IMR-90 (cell line): Measurements from ENCODE around the gene KRTAP5-6. TPM values are rescaled to one million over a fixed set of nuclear protein-coding genes. Genes with fewer than 3 reads are reported as not detected.
A peak's percentile ranks its signal among the peaks of the same experiment; 100 is the strongest.

Experiments
- ATAC-seq: fragments of 200-7000 bp; cut with Tn5 transposase; 2 replicates; pipeline ENCODE4 v1.9.1; 2020; ENCODE audit warnings: low read depth, mild to moderate bottlenecking, moderate library complexity
- BruUV-seq: library from RNA; stranded (reverse); fragments of 400-500 nt; replicated peaks from 2 replicates; lab custom pipeline; 2021; lab: Mats Ljungman, UMichigan
- CTCF ChIA-PET: fragments of 300-600 bp; formaldehyde crosslinking; extraction: SDS; loops from one replicate; lab custom pipeline; 2021; ENCODE audit warnings: antibody characterized with exemption; lab: Yijun Ruan, JAX
- POLR2A ChIA-PET: fragments of 300-600 bp; sonication (Branson Sonifier 250); formaldehyde crosslinking; loops from one replicate; lab custom pipeline; 2022; ENCODE audit warnings: antibody characterized with exemption; ENCODE audit not compliant: unreplicated experiment; lab: Charles Lee
- DNase-seq: peaks from one replicate; pipeline ENCODE4 v3.0.0; 2013
- H2AFZ ChIP-seq: replicated peaks from 2 replicates; pipeline ENCODE3; 2013; ENCODE audit warnings: low read length, mild to moderate bottlenecking; ENCODE audit not compliant: poor library complexity
- H2AK5ac ChIP-seq: 2 replicates; pipeline ENCODE4 v1.6.1; 2013; ENCODE audit warnings: low read depth, low read length, inconsistent platforms
- H2AK9ac ChIP-seq: replicated peaks from 2 replicates; pipeline ENCODE3; 2013; ENCODE audit warnings: mild to moderate bottlenecking, low read depth, low read length, moderate library complexity; ENCODE audit not compliant: poor library complexity
- H2BK120ac ChIP-seq: 2 replicates; pipeline ENCODE4 v1.6.1; 2013; ENCODE audit warnings: low read depth, low read length, inconsistent platforms
- H2BK15ac ChIP-seq: 3 replicates; pipeline ENCODE4 v1.6.1; 2013; ENCODE audit warnings: low read depth, low read length, inconsistent platforms
- H2BK20ac ChIP-seq: 2 replicates; pipeline ENCODE4 v1.6.1; 2013; ENCODE audit warnings: low read depth, mild to moderate bottlenecking, inconsistent platforms, low read length, moderate library complexity
- H2BK5ac ChIP-seq: 2 replicates; pipeline ENCODE4 v1.6.1; 2013; ENCODE audit warnings: mild to moderate bottlenecking, low read depth, low read length, inconsistent platforms; ENCODE audit not compliant: poor library complexity, severe bottlenecking
- H3K14ac ChIP-seq: replicated peaks from 2 replicates; pipeline ENCODE4 v1.6.1; 2013; ENCODE audit warnings: low read depth, low read length, inconsistent platforms
- H3K18ac ChIP-seq: 2 replicates; pipeline ENCODE4 v1.6.1; 2013; ENCODE audit warnings: low read depth, low read length, control low read depth
- H3K23ac ChIP-seq: 2 replicates; pipeline ENCODE4 v1.6.1; 2013; ENCODE audit warnings: low read depth, low read length, inconsistent platforms
- H3K27ac ChIP-seq: 2 replicates; pipeline ENCODE4 v1.5.1; 2013; ENCODE audit warnings: mild to moderate bottlenecking, control low read depth, low read length; ENCODE audit not compliant: insufficient read depth
- H3K27me3 ChIP-seq: 2 replicates; pipeline ENCODE4 v1.6.1; 2013; ENCODE audit warnings: low read length; ENCODE audit not compliant: control insufficient read depth, insufficient read depth
- H3K36me3 ChIP-seq: 2 replicates; pipeline ENCODE4 v1.6.1; 2013; ENCODE audit warnings: low read length, mixed read lengths; ENCODE audit not compliant: control insufficient read depth, insufficient read depth
- H3K4ac ChIP-seq: 2 replicates; pipeline ENCODE4 v1.6.1; 2013; ENCODE audit warnings: low read depth, low read length, inconsistent platforms
- H3K4me1 ChIP-seq: 2 replicates; pipeline ENCODE4 v1.6.1; 2013; ENCODE audit warnings: low read length, mixed read lengths; ENCODE audit not compliant: control insufficient read depth, insufficient read depth
- H3K4me2 ChIP-seq: 2 replicates; pipeline ENCODE4 v1.6.1; 2013; ENCODE audit warnings: low read depth, mild to moderate bottlenecking, control low read depth, low read length, moderate library complexity
- H3K4me3 ChIP-seq: 2 replicates; pipeline ENCODE4 v1.5.1; 2013; ENCODE audit warnings: low read depth, mild to moderate bottlenecking, control low read depth, low read length, moderate library complexity; ENCODE audit not compliant: insufficient read depth
- H3K56ac ChIP-seq: 2 replicates; pipeline ENCODE4 v1.6.1; 2013; ENCODE audit warnings: low read length, inconsistent platforms; ENCODE audit not compliant: insufficient read depth; ENCODE audit errors: extremely low read depth
- H3K79me1 ChIP-seq, 2 experiments: 2 replicates each; pipeline ENCODE4 v1.6.1; 2013; ENCODE audit warnings: low read length in 2 of 2, inconsistent platforms in 1 of 2, low read depth in 1 of 2
- H3K9ac ChIP-seq: 2 replicates; pipeline ENCODE4 v1.6.1; 2013; ENCODE audit warnings: low read depth, low read length, control low read depth
- H3K9me1 ChIP-seq: 2 replicates; pipeline ENCODE4 v1.6.1; 2013; ENCODE audit warnings: low read length, inconsistent platforms; ENCODE audit not compliant: insufficient read depth
- H3K9me3 ChIP-seq: 2 replicates; pipeline ENCODE4 v1.6.1; 2013; ENCODE audit warnings: low read length; ENCODE audit not compliant: control insufficient read depth, insufficient read depth
- H4K20me1 ChIP-seq: 2 replicates; pipeline ENCODE4 v1.6.1; 2013; ENCODE audit warnings: low read length, inconsistent platforms; ENCODE audit not compliant: insufficient read depth
- H4K5ac ChIP-seq: 2 replicates; pipeline ENCODE4 v1.6.1; 2013; ENCODE audit warnings: mild to moderate bottlenecking, low read depth, low read length, control low read depth
- H4K8ac ChIP-seq, 2 experiments: 2 replicates each; pipeline ENCODE4 v1.6.1; 2013; ENCODE audit warnings: low read depth in 2 of 2, low read length in 2 of 2, control low read depth in 1 of 2, inconsistent platforms in 1 of 2
- H4K91ac ChIP-seq: 2 replicates; pipeline ENCODE4 v1.6.1; 2013; ENCODE audit warnings: low read depth, low read length, inconsistent platforms; ENCODE audit not compliant: insufficient read depth
- WGBS, 2 experiments: methylation state at CpG; one replicate each; pipeline versions ENCODE4 v1.1.5 to v1.1.7; 2013; ENCODE audit warnings: missing lambda C conversion rate in 2 of 2; ENCODE audit not compliant: insufficient read length in 1 of 2; ENCODE audit errors: extremely low coverage in 2 of 2; 5-methylcytosine and 5-hydroxymethylcytosine counted together
- dilution Hi-C: fragments of 300-500 bp; cut with HindIII; formaldehyde crosslinking; loops from one replicate; pipeline ENCODE4 v1.14.3; 2018; ENCODE audit warnings: low sequenced_read_pairs; ENCODE audit not compliant: unreplicated experiment
- in situ Hi-C: fragments of 300-500 bp; cut with MboI; formaldehyde crosslinking; loops from 3 replicates; pipeline ENCODE4 v1.14.3; 2019; ENCODE audit warnings: low sequenced_read_pairs, inconsistent platforms, mixed read lengths
- intact Hi-C: fragments of 100-400 bp; cut with micrococcal nuclease; formaldehyde crosslinking; loops from 2 replicates; pipeline ENCODE4 v1.10.0; 2022
- polyA plus RNA-seq, 3 experiments: library from polyadenylated mRNA; depleted of rRNA; stranded (reverse); fragments of >200 nt; gene quantifications; 2 replicates each; pipeline ENCODE4 v1.2.3, GENCODE V29; 2012; ENCODE audit warnings: low replicate concordance in 1 of 3
- total RNA-seq: library from RNA; depleted of rRNA; stranded (reverse); fragments of >200 nt; gene quantifications from 2 replicates; pipeline ENCODE4 v1.2.3, GENCODE V29; 2012
- TF ChIP-seq, protein P1 (sequence below): conservative IDR thresholded peaks from 2 replicates; pipeline ENCODE4 v1.5.1; 2012; ENCODE audit warnings: mild to moderate bottlenecking, low read depth, low read length, improper control_type of control experiment

KRTAP5-6 gene
- total and polyA plus RNA-seq, 2 of the 4 experiments (the other 2 are of a cell fraction), result not detected

DNA sequence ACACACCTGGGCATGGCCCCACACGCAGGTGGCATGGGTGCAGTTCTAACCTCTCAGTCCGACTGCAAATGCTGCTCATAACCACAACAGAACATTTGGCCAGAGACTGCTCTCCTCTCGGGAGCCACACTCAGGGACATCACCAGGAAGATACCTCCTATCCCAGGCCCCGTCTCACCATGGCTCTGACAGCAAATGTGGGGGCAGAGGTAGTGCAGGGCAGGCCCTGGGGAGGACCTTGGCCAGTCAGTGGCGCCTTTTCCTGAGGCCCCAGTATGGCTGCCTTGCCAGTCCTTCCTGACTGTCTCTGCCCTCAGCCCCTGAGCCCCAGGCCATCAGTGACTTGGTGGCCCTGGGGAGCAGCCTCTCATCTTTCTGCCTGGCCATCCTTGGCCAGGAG is 2.8 kb downstream of the KRTAP5-6 start:
- Histone ChIP-seq H3K9ac (no peak overlapping the region), H3K4me2 (no peak overlapping the region), H3K27ac (no peak overlapping the region), H4K5ac (no peak overlapping the region), H3K23ac (no peak overlapping the region), H4K8ac (no peak overlapping the region), H3K4me3 (no peak overlapping the region), H3K56ac (no peak overlapping the region), H2BK15ac (no peak overlapping the region), H3K9me1 (no peaks in the 10 kb centered on the region; the same call in 1 of the 2 replicates), H4K91ac (no peak overlapping the region), H3K14ac (no peak overlapping the region), H3K36me3 (no peaks in the 10 kb centered on the region), H3K9me3 (peaks cover 3% of the 10 kb centered on the region), H3K27me3 (peaks cover 50% of the 10 kb centered on the region), H2AK5ac (no peak overlapping the region), H2BK20ac (no peak overlapping the region), H2BK120ac (no peak overlapping the region), H2BK5ac (no peak overlapping the region), H4K20me1 (no peaks in the 10 kb centered on the region), H2AFZ (peak overlapping the region; percentile 21), H3K4ac (no peak overlapping the region), H3K79me1 (no peaks in the 10 kb centered on the region), H2AK9ac (no peak overlapping the region), H3K18ac (no peak overlapping the region), H3K4me1 (no peaks in the 10 kb centered on the region)
- POLR2A ChIA-PET, result no interaction called here
- dilution Hi-C loops (no loop called here), intact Hi-C loops (no loop called here), in situ Hi-C loops (loop anchor here (5.0 kb wide), 2 partner anchors 123 to 453 kb away; no protein-coding TSS in a partner anchor)
- CTCF ChIA-PET, result no interaction called here
- 53% methylated on average over 3 of the region's 5 CpGs; no CpG with 5 or more reads in 1 of the 2 experiments for WGBS, 2 experiments
- TF ChIP-seq, protein P1, sequence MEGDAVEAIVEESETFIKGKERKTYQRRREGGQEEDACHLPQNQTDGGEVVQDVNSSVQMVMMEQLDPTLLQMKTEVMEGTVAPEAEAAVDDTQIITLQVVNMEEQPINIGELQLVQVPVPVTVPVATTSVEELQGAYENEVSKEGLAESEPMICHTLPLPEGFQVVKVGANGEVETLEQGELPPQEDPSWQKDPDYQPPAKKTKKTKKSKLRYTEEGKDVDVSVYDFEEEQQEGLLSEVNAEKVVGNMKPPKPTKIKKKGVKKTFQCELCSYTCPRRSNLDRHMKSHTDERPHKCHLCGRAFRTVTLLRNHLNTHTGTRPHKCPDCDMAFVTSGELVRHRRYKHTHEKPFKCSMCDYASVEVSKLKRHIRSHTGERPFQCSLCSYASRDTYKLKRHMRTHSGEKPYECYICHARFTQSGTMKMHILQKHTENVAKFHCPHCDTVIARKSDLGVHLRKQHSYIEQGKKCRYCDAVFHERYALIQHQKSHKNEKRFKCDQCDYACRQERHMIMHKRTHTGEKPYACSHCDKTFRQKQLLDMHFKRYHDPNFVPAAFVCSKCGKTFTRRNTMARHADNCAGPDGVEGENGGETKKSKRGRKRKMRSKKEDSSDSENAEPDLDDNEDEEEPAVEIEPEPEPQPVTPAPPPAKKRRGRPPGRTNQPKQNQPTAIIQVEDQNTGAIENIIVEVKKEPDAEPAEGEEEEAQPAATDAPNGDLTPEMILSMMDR, result no peak
- DNase-seq (no peak), ATAC-seq (no peak)
- no TSS peak for BruUV-seq
